HG03066 (cell line): Measurements from ENCODE around the gene CRAT.
"Not testable (repeated sequence)": the region's sequence is repeated elsewhere in the genome, so short reads cannot be mapped to it uniquely, and the experiment has no call there.

Source experiments
- ATAC-seq: cut with Tn5 transposase; IDR thresholded peaks from one replicate; pipeline ENCODE4 v1.9.1; 2021; ENCODE audit warnings: low read depth; ENCODE audit not compliant: unreplicated experiment

CRAT gene

DNA sequence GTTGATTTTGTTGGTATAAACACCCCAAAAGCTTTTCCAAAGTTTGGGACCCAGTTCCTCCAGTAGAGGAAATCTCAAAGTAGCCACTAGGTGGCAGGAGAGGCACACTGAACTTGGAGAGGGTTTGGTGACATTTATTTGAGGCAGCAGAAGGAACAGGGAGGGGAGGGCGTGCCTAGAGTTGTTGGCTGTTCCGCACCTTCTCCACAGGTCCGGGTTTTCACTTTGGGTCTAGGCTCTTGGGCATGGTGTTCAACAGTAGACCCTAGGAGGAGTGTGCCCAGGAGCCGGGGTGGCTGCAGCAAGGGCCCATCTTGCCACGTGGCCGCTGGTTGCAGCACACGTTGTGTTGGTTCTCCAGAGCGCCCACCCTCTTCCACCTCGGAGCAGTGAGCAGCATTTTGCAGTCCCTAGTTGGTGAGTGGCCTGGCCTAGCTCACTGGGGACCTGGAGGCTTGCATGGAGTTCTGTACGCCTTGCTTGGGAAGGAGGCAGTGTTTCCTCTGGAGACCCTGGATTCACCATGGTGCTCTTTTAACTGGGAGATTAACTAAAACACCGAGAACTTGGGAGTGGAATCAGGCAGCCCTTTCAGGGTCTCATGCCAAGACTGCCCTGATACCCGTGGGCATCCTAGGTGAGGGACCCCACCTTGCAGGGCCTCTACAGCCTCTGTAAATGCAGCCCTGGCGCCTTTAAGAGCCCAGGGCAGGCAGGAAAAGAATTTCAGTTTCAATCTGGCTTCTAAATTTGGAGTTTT, 28.8 kb upstream of the CRAT start:
- peak; percentile 29 for ATAC-seq

DNA sequence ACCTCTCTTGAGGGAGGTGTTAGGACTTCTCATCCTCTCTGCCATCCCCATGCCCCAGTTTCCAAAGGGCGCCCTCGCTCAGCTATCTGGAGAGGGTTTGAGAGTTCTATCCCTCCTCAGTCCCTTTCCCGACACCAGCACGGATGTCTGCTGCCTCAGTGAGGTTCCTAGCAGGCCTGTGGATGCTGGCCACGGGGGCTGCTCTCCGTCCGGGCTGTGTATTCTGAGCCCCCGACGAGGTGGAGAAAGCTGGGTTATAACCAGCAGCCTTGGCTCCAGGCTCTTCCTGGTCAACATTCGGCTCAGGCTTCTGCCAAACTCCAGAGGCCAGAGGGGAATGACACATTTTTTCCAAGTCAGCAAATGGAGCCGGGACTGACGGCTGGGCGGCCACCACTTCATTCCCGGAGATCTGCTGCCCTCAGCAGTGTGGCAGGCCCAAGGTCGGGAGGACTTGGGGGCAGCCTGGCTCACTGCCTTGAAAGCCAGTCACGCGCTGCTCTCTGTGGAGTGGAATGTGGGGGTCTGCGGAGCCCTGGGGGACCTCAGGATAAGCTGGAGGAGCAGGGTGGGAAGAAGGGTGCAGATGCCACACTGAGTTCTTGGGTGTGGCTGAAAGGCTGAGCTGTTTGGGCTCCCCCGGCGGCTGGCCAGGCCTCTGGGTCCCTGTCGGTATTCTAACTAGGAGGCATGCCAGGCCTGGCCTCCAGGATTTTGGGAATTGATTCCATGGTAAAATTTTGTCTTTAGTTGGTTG, 28.1 kb upstream of the CRAT start:
- ATAC-seq, result no peak

DNA sequence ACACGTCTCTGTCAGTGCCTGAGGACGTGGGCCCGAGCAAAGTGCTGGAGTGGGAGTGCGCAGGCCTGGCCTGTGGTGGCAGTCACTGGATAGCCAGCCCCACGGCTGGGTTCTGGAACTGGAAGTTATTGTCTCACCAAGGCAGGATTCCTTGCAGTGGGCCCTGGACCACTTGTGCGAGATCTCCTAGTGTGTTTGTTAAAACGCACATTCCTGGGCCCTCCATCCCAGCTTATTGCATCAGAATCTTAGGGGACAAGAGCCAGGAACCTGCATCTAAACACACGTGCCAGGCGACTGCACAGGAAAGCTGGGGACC, 27.5 kb upstream of the CRAT start:
- no peak for ATAC-seq

DNA sequence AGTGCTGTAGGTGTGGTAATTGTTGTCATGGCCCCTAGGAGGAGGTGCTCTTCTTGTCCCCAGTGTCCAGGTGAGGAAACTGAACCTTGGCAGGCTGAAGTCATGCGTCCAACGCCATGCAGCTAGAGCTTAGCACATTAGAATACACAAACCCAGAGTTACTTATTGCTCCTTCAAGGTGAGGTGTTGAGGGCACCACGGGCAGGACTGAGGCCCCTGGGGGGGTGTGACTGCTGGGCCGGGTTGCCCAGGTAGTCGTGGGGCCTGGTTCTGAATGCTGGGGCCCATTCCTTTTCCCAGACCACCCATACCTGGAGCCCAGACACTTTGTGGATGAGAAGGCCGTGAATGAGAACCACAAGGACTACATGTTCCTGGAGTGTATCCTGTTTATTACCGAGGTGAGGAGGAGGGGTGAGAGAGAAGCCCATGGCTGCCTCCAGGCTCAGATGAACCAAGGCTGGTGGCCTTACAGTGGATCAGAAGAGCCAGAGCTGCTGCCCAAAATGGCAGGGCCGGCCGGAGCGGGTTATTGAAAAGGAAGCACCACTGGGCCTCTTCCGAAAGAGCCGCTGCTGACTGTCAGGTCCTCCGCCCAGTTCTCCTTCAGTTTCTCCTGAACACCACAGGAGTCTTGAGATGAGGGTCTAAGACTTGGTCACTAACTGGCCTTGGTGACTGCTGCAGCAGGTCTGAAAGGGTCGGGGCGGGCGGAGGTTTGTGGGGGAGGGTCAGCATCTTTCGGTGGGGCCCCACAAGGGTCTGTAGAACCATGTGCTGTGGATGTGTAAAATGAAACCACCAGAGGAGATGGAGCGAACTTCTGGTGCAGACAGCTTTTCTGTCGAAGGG, 26.9 kb upstream of the CRAT start:
- no peak for ATAC-seq

DNA sequence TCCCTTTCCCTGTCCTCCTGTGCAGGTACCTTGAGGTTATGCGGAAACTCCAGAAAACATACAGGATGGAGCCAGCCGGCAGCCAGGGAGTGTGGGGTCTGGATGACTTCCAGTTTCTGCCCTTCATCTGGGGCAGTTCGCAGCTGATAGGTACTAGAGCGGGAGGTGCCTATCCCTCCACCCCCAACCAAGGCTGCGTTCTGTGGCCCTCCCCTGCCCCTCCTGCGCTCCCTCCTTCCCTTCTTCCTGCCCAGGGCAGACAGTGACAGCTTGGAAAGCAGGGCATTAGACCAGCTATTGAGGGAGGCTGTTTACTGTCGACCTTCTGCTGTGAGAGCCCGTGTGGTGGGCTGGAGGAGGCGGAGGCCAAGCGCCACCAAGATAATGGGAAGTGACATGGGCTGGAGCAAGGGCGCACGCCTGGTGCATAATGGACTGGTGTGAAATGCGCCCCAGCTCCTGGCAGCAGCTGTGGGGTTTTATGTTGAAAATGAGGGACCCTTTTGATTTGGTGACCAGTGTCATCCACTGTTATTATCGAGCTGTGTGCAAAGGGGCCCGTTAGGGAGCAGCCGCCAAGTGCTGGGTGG, 25.9 kb upstream of the CRAT start:
- no peak for ATAC-seq

DNA sequence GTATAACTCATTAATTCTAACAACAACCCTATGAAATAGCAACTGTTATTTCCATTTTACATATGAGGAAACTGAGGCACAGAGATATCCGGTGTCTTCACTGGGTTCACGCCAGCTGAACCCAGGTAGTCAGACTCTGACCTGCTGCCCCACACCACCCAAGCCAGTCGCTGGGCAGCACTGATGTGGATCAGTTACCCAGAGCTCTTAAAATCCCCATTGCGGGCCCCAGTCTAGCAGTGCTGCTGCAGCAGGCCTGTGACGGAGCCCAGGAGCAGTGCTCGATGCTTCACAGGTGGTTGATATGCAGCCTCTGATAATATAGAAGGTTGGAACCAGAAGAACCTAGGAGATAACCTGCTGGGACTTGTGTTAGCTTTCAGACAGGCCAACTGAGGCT, 24.9 kb upstream of the CRAT start:
- no peak for ATAC-seq

DNA sequence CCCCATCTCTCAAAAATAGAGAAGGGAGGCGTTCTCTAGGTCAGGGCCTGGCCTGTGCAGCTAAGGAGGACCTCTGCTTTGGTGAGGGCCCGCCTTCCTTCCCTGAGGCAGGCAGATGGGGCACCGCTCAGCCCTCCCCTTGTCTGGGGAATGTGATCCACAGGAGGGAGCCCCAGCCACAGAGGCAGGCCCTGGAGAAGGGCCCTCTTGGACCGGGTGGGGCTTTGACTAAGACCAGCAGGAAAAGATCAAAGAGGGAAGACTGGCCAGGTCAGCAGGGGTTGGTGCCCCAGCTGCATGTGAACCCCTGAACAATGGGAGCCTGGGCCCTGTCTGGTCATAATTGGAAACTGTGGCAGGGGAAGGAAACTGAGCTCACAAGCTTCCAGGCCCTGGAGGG, 22.5 kb upstream of the CRAT start:
- no peak for ATAC-seq

DNA sequence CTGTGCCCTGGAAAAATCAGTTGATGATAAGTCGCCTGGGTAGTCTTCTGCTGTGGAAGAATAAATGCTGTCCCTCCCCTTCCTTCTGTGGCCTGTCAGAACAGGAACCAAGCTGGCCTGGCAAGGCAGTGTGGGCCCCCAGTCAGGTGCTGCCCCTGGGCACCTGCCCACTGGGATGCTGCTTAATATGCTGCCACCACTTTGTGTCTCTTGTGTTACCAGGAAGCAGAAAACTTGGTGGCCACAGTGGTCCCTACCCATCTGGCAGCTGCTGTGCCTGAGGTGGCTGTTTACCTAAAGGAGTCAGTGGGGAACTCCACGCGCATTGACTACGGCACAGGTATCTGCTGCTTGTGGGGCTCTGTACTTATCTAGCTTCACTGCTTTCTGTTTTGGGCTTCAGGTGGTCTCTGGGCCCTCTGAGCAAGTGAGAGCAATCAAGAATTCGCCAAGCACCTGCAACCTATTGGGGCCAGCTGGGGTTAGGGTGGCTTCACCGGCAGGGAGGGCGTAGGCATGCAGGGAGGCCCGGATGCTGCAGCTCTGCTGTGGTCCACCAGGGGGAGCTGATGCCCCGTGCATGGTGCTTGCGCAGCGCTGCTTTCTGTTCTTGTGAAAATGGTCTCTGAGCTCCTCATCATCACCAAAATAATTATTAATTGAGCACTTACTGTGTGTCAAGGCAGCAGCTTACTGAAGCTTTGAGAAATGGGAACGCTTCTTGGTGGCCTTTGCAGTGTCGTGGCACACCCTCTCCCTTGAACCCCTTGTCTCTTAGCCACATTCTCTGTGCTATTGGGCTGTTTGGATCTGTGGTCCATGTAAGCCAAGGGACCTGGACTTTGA, 20.9 kb upstream of the CRAT start:
- no peak for ATAC-seq

DNA sequence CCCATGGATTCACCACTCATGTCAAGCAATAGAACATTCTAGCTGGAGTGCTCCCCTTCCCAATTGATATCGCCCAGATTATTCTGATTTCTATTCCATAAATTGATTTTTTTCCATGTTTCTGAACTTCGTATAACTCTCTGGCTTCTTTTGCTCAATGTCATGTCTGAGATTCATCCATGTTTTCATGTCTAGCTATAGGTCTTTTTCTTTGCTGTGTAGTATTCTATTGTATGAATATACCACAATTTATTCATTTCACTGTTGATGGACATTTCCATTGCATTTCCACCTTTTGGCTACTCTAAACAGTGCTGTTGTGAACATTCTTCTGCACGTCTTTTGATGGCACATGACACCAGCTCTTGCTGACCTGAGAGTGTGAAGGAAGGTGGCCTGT, 20.2 kb upstream of the CRAT start:
- no peak for ATAC-seq

DNA sequence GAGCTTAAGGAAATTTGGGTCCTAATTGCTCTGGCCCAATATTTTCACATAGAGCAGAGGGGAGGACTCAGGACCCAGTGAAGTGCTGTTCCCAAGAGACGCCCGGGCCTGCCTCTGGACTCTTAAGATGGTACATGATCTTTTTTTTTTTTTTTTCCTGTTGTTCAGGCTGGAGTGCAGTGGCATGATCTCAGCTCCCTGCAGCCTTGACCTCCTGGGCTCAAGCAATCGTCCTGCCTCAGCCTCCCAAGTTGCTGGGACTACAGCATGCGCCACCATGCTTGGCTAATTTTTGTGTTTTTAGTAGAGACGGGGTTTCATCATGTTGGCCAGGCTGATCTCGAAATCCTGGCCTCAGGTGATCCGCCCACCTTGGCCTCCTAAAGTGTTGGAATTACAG, 19.7 kb upstream of the CRAT start:
- not testable (repeated sequence) for ATAC-seq

DNA sequence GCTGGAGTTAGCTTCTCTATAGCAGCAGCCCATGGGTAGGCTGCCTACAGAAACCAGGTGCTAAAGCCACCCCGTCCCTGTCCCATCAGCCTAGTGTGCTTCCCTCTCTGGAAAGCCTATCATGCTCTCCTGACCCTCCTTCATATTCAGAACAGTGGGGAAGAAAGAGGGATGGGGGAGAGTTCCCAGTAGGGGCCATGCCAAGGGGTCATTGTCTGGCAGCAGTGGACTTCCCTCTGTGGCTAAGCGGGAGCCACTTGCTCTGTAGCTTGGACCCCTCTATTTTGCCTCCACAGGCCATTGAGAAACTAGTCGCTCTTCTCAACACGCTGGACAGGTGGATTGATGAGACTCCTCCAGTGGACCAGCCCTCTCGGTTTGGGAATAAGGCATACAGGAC, 18.1 kb upstream of the CRAT start:
- ATAC-seq, result no peak

DNA sequence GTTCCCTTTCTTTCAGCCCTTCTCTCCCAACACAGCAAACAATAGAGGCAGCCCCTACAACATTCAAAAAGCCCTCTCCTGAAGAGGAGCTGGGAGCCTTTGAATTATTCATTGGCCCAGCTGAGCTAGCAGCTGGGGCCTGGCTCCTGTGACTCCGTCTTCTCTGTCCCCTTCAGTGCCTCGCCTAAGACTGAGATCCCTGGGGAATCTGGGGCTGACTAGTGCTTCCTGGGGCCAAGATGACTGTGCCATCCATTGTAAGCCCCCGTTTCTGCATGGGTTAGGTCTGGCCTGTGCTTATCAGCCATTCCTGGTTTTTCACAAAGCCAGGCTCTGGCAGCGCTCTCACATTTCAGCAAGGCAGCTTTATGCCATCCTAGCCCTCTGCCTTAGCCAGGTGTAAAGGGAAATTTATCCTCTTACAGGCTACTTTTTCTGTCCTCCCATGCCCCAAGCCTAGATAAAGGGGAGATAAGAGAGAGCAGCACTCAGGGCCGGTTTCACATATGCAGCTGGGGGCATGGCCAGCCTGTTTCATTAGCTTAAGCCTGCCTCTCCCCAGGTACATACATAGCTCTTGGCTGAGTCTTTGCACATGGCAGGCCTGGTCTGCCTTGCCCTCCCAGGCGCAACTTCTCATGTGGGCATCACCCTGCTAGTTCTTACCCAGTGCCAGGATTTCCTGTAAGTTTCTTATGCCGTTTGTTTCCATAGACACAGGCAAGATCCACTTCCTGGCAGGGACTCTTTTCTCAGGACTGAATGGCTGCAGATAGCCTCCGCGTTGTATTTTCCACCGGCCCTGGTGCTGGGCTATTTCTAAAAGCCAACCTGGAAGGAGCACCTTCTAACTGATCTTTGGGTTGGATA, 16.4 kb upstream of the CRAT start:
- no peak for ATAC-seq

DNA sequence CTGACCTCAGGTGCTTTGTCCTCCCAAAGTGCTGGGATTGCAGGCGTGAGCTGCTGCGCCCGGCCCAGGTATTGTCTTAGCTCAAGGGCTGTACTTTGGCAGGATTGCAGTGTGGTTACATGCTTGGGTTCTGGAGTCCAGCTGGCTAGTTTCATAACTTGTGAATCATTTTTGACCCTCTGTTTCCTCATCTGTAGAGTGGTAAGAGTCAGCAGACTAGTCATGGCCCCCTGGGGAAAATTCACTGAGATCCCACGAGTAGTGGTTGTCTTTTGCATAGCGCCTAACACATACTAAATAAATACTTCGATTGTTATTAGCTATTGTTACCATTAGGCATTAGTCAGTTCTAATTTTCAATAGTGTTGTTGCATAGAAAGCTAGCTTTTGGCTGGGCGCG, 14.9 kb upstream of the CRAT start:
- no peak for ATAC-seq

DNA sequence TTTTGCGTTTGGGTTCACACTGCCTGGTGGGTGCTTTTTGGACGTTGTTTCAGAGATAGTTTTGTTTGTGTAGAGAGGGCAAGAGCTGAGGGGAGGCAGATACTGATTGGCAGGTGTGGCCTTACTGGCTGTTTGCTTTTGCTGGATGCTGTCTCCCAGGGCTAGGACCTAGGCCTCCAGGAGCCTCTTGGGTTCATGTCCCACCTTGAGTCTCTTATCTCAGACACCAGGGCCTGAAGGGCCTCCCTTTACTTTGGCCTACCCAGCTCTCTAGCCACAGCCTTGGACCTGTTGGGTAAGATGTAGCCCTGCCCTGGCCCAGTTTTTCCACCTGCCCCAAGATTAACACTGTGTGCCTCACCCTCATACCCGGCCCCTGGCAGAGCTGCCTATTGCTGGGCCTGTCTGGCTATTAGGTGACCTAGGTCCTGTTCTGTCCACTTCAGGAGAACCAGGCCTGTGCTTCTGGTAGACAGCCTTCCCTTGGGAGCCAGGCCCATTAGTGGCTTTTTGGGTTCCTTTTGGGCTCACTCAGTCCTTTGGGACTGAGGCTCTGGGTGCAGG, 14.0 kb upstream of the CRAT start:
- ATAC-seq, result no peak

DNA sequence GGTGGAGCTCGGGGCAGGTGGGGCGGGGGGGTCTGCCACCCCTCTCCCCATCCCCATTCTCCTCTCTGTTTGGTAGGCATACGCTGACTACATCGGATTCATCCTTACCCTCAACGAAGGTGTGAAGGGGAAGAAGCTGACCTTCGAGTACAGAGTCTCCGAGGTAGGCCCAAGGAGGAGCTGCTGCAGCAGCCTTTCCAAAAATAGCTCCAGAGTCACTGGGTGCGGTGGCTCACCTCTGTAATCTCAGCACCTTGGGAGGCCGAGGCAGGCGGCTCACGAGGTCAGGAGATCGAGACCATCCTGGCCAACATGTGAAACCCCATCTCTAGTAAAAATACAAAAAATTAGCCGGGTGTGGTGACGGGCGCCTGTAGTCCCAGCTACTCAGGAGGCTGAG, 12.4 kb upstream of the CRAT start:
- ATAC-seq, result not testable (repeated sequence)

DNA sequence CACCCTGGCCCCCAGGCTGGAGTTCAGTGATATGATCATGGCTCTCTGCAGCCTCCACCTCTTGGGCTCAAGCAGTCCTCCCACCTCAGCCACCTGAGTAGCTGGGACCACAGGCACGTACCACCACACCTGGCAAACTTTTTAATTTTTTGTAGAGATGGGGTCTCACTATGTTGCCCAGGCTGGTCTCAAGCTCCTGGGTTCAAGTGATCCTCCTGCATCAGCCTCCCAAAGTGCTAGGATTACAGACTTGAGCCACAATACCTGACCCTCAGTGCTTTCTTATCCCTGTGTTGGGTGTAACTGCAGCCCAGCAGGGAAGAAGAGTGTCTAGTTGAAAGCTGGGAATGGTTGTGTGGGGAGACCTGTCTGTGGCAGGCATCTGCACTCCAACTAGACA, 11.5 kb upstream of the CRAT start:
- ATAC-seq, result no peak

DNA sequence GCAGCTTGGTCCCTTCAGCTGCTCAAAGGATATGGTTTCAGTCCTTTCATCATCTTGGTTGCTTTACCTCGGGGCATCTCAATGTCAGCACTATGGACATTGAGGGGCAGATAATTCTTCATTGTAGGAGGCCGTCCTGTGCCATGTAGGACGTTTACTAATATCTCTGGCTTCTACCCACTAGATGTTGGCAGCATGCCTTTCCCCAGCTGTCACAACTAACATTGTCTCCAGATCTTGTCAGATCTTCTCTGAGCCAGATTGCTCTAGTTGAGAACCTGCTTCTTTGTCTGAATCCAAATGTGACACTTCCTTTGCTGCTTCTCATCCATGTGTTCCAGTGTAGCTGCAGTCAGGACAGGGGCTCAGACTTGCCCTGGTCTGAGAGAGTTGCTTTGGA, 10.9 kb upstream of the CRAT start:
- ATAC-seq, result no peak

DNA sequence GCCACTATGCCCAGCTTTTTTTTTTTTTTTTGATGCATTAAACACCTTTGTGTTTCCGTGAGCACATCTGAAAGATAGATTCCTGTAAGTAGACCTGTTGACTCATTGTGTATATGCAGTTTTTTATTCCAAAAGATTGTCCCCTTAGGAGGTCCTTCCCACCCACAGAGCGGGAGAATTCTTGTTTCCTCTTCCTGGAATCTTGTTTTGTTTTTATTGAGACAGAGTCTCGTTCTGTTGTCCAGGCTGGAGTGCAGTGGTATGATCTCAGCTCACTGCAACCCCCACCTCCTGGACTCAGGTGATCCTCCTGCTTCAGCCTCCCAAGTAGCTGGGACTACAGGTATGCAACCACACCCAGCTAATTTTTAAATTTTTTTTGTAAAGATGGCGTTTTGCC, 8.2 kb upstream of the CRAT start:
- ATAC-seq, result no peak
